ENCODE measurements around the gene DIS3L2. TPM values are rescaled to one million over a fixed set of nuclear protein-coding genes. Genes with fewer than 3 reads are reported as not detected.
"Not testable (repeated sequence)": the region's sequence is repeated elsewhere in the genome, so short reads cannot be mapped to it uniquely, and the experiment has no call there.

Gene DIS3L2
- total RNA-seq, 1 donor from 2014 or later: 25.2 TPM

DNA sequence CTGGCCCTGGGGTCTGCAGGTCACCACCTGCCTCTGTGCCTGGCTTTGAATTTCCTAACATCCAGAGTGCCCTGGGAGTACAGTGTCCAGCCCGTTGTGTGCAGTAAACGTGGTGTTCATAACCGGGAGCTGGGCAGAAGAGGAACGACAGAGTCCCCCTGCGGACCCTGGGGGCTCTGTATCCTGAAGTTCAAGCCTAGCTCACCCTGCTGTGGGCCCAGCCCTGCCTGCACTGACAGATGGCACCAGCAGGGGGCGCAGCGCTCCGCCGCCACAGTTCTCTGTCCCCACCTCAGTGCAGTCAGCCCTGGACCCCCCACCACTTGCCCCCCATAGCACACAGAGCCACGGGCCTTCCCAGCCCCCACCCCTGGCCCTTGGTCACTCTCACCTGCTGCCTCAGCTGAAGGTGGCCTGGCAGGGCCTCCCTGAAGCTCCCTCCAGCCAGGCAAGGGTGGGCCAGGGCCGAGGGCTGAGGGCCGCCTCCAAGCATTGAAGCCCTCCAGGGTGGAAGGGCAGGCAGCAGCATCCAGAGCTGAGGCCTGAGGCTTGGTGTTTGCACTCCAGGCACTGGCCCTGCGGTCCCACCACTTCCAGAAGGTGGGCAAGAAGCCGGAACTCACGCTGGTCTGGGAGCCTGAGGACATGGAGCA is 373.8 kb downstream of the DIS3L2 start:
- not testable (repeated sequence) for DNase-seq (ENCODE audit: low read depth); H3K27me3 ChIP-seq (ENCODE audit: control insufficient read depth, insufficient read depth, low read length); H3K36me3 ChIP-seq (ENCODE audit: control insufficient read depth, insufficient read depth, low read length); H3K4me3 ChIP-seq (ENCODE audit: low read depth, low read length)
- TF ChIP-seq, protein P1, sequence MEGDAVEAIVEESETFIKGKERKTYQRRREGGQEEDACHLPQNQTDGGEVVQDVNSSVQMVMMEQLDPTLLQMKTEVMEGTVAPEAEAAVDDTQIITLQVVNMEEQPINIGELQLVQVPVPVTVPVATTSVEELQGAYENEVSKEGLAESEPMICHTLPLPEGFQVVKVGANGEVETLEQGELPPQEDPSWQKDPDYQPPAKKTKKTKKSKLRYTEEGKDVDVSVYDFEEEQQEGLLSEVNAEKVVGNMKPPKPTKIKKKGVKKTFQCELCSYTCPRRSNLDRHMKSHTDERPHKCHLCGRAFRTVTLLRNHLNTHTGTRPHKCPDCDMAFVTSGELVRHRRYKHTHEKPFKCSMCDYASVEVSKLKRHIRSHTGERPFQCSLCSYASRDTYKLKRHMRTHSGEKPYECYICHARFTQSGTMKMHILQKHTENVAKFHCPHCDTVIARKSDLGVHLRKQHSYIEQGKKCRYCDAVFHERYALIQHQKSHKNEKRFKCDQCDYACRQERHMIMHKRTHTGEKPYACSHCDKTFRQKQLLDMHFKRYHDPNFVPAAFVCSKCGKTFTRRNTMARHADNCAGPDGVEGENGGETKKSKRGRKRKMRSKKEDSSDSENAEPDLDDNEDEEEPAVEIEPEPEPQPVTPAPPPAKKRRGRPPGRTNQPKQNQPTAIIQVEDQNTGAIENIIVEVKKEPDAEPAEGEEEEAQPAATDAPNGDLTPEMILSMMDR (IDR thresholded peaks at IDR 0.05; ENCODE audit: insufficient read depth, low read length, poor library complexity, severe bottlenecking): peak; percentile 55

DNA sequence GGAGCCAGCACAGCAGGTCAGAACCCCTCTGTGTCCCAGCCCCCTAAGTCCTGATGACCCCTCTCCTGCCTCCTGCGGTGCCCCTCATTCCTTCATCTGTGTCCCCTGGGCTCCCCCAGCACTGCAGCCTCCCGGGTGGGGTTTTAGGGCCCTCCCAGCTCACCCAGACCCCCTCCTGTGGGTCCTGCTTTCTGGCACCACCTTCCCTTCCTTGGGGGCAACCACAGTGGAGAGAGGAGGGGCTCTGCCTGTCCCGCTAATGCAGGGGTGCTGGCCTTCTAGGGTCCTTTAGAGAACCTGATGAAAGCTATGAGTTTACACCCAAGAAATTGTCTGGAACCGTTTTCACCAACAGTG is 374.3 kb downstream of the DIS3L2 start:
- no peaks in the 10 kb centered on the region for H3K27me3 ChIP-seq (ENCODE audit: control insufficient read depth, insufficient read depth, low read length)
- DNase-seq (ENCODE audit: low read depth): no peak
- TF ChIP-seq, protein P1 (IDR thresholded peaks at IDR 0.05; ENCODE audit: insufficient read depth, low read length, poor library complexity, severe bottlenecking): no peak
- H3K4me3 ChIP-seq (ENCODE audit: low read depth, low read length): no peak overlapping the region
- H3K36me3 ChIP-seq (ENCODE audit: control insufficient read depth, insufficient read depth, low read length): no peaks in the 10 kb centered on the region

DNA sequence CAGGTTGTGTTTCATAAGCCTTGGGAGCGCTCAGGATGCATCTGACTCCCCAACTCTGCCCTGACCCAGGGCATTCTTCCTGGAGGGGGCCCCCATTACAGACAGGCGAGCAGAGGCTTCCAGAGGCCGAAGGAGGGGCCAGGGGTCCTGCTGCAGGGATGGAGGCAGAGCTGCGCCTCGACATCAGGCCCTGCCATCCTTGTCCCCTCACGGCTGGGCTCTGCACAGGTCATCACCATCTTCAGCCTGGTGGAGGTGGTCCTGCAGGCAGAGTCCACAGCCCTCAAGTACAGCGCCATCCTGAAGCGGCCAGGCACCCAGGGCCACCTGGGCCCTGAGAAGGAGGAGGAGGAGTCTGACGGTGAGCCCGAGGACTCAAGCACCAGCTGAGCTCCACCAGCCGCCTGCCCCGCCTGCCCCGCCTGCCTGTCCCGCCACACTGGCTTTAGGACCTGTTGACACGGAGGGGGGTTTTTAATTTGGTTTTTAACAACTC is 374.8 kb downstream of the DIS3L2 start:
- H3K27me3 ChIP-seq (ENCODE audit: control insufficient read depth, insufficient read depth, low read length): no peaks in the 10 kb centered on the region
- DNase-seq (ENCODE audit: low read depth): no peak
- TF ChIP-seq, protein P1 (IDR thresholded peaks at IDR 0.05; ENCODE audit: insufficient read depth, low read length, poor library complexity, severe bottlenecking): no peak
- no peak overlapping the region for H3K4me3 ChIP-seq (ENCODE audit: low read depth, low read length)
- H3K36me3 ChIP-seq (ENCODE audit: control insufficient read depth, insufficient read depth, low read length): no peaks in the 10 kb centered on the region

DNA sequence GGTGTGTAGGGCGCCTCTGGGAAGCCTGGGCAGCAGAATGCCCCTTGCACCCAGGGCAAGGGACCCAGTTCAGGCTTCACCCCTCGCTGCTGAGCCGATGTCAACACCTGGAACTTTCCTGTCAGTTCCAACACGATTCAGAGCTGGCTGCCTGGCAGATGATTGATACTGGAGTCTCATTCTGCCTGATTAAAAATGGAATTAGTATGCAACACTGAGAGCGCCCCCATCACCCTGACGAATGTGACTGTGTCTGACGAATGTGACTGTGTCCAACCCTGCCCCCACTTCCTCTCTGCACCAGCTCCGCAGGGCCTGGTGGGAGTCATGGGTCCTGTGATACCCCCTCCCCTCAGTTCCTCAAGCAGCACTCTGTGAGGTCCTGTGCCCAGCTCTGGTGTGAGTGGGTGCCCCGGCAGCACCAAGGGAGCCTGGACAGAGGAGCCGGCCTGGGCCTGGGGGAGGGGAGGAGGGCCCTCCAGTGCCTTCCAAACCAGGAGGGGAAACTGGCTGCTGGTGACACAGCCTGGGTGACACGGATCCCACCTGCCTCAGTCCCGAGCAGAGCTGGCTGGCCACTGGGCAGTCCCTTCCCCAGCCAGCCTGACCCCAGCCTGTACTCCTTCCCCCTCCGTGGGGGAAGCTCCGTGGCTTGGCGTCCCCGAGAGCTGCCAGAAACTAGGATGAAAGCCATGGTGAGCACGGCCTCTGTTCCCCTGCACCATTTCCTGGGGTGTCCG is 375.6 kb downstream of the DIS3L2 start:
- DNase-seq (ENCODE audit: low read depth): no peak
- Histone ChIP-seq H3K27me3 (ENCODE audit: control insufficient read depth, insufficient read depth, low read length) (no peaks in the 10 kb centered on the region), H3K4me3 (ENCODE audit: low read depth, low read length) (no peak overlapping the region), H3K36me3 (ENCODE audit: control insufficient read depth, insufficient read depth, low read length) (no peaks in the 10 kb centered on the region)
- TF ChIP-seq, protein P1 (IDR thresholded peaks at IDR 0.05; ENCODE audit: insufficient read depth, low read length, poor library complexity, severe bottlenecking): no peak

DNA sequence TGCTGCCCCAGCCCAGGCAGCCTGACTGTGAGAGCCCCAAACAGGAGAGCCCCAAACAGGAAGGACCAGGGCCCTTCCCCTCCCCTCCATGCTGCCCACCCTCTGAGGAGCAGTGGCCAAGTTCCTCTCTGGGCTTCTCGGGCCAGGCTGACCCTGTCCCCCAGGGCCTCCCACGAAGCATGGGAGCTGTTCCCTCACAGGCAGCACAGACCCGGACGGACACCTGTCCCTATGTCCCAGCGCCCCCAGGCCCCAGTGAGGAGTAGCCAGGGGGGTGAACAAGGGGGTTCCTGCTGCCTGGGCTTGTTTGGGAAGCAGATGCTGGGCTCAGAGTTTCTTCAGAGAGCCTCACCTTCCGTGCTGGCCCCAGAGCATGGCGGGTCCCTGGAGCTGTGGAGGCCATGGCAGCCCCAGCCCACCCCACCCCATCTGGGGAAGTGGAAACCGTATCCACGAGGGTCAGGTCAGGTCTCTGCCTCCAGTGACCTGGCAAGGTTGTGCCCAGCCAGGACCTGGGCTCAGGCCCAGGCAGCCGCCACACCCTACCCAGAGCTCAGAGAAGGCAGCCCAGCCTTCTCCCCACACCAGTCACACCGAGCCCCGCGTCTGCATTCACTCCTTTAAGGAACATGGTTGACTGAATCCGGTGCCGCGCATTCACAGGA is 376.7 kb downstream of the DIS3L2 start:
- not testable (repeated sequence) for H3K4me3 ChIP-seq (ENCODE audit: low read depth, low read length); H3K27me3 ChIP-seq (ENCODE audit: control insufficient read depth, insufficient read depth, low read length); DNase-seq (ENCODE audit: low read depth); H3K36me3 ChIP-seq (ENCODE audit: control insufficient read depth, insufficient read depth, low read length)

DNA sequence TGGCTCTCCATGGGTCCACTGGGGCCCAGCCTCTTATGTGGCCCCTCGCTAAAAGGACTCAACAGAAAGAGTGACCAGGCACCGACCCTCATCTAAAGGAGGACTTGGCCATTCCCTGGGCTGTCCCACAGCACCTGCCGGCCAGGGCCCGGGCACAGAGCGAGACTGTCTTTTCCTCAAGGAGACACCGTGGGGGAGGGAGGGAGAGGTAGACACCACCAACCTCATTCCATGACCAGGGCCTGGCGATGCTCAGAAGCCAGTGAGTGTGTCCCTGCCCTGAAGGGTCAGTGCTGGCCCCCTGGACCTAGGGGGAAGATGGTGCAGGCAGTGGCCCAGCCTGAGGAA is 377.2 kb downstream of the DIS3L2 start:
- no peaks in the 10 kb centered on the region for H3K27me3 ChIP-seq (ENCODE audit: control insufficient read depth, insufficient read depth, low read length)
- no peak overlapping the region for H3K4me3 ChIP-seq (ENCODE audit: low read depth, low read length)
- TF ChIP-seq, protein P1 (IDR thresholded peaks at IDR 0.05; ENCODE audit: insufficient read depth, low read length, poor library complexity, severe bottlenecking): no peak
- H3K36me3 ChIP-seq (ENCODE audit: control insufficient read depth, insufficient read depth, low read length): no peaks in the 10 kb centered on the region
- no peak for DNase-seq (ENCODE audit: low read depth)

Data from kidney epithelial cell (primary cell).